Trophoblast cell (in vitro differentiated cells and primary cell): Measurements from ENCODE around the gene CAVIN3.

Experiments
- DNase-seq, 2 donors: peaks; one replicate each; pipeline ENCODE4 v3.0.0-alpha.2; 2016
- H2AFZ ChIP-seq: 2 replicates; pipeline ENCODE4 v1.6.1; 2013; ENCODE audit warnings: low read length, moderate library complexity, mild to moderate bottlenecking; ENCODE audit not compliant: insufficient read depth, poor library complexity
- H2AK5ac ChIP-seq: 2 replicates; pipeline ENCODE4 v1.6.1; 2013; ENCODE audit warnings: mild to moderate bottlenecking, low read length
- H2BK120ac ChIP-seq: 2 replicates; pipeline ENCODE4 v1.6.1; 2013; ENCODE audit warnings: low read length, mild to moderate bottlenecking, moderate library complexity; ENCODE audit not compliant: insufficient read depth, poor library complexity
- H2BK12ac ChIP-seq: 2 replicates; pipeline ENCODE4 v1.6.1; 2013; ENCODE audit warnings: mild to moderate bottlenecking, low read length, moderate library complexity
- H2BK5ac ChIP-seq: 2 replicates; pipeline ENCODE4 v1.6.1; 2013; ENCODE audit warnings: low read length, low read depth, moderate library complexity, mild to moderate bottlenecking; ENCODE audit not compliant: poor library complexity
- H3K14ac ChIP-seq: 2 replicates; pipeline ENCODE4 v1.6.1; 2013; ENCODE audit warnings: mild to moderate bottlenecking, low read length
- H3K18ac ChIP-seq: 2 replicates; pipeline ENCODE4 v1.6.1; 2013; ENCODE audit warnings: mild to moderate bottlenecking, low read length
- H3K23ac ChIP-seq: 2 replicates; pipeline ENCODE4 v1.6.1; 2013; ENCODE audit warnings: low read length
- H3K27ac ChIP-seq: 2 replicates; pipeline ENCODE4 v1.5.1; 2013; ENCODE audit warnings: low read depth, mild to moderate bottlenecking, inconsistent platforms, low read length, moderate library complexity
- H3K27me3 ChIP-seq: 2 replicates; pipeline ENCODE4 v1.6.1; 2013; ENCODE audit warnings: inconsistent platforms, mild to moderate bottlenecking, low read length, moderate library complexity; ENCODE audit not compliant: insufficient read depth
- H3K36me3 ChIP-seq, 2 experiments: 1 replicate in 1 of 2; 2 replicates in 1 of 2; pipeline ENCODE4 v1.6.1; 2013; ENCODE audit warnings: low read length in 2 of 2, mild to moderate bottlenecking in 2 of 2, moderate library complexity in 1 of 2; ENCODE audit not compliant: insufficient read depth in 2 of 2, control insufficient read depth in 1 of 2
- H3K4ac ChIP-seq: 2 replicates; pipeline ENCODE4 v1.6.1; 2013; ENCODE audit warnings: low read depth, mild to moderate bottlenecking, low read length, moderate library complexity
- H3K4me1 ChIP-seq, 2 experiments: 1 replicate in 1 of 2; 2 replicates in 1 of 2; pipeline ENCODE4 v1.6.1; 2013; ENCODE audit warnings: low read length in 2 of 2, mild to moderate bottlenecking in 2 of 2, moderate library complexity in 1 of 2; ENCODE audit not compliant: insufficient read depth in 2 of 2, control insufficient read depth in 1 of 2
- H3K4me2 ChIP-seq: 2 replicates; pipeline ENCODE4 v1.6.1; 2013; ENCODE audit warnings: inconsistent platforms, mild to moderate bottlenecking, low read length, moderate library complexity
- H3K4me3 ChIP-seq: 2 replicates; pipeline ENCODE4 v1.5.1; 2013; ENCODE audit warnings: mild to moderate bottlenecking, low read depth, low read length, inconsistent platforms
- H3K79me1 ChIP-seq: one replicate; pipeline ENCODE4 v1.6.1; 2013; ENCODE audit warnings: low read length
- H3K79me2 ChIP-seq: 2 replicates; pipeline ENCODE4 v1.6.1; 2013; ENCODE audit warnings: low read length, mild to moderate bottlenecking; ENCODE audit not compliant: control insufficient read depth, insufficient read depth, poor library complexity
- H3K9ac ChIP-seq: 2 replicates; pipeline ENCODE4 v1.6.1; 2013; ENCODE audit warnings: mild to moderate bottlenecking, low read length
- H3K9me3 ChIP-seq: 2 replicates; pipeline ENCODE4 v1.6.1; 2013; ENCODE audit warnings: low read depth, mild to moderate bottlenecking, control low read depth, inconsistent platforms, low read length; ENCODE audit not compliant: insufficient read depth
- H4K12ac ChIP-seq: 2 replicates; pipeline ENCODE4 v1.6.1; 2013; ENCODE audit warnings: low read depth, mild to moderate bottlenecking, low read length, moderate library complexity
- H4K8ac ChIP-seq: 2 replicates; pipeline ENCODE4 v1.6.1; 2013; ENCODE audit warnings: low read depth, mild to moderate bottlenecking, low read length, moderate library complexity
- H4K91ac ChIP-seq: one replicate; pipeline ENCODE4 v1.6.1; 2013; ENCODE audit warnings: low read depth, mild to moderate bottlenecking, low read length, moderate library complexity
- WGBS: extraction: QIAGEN DNeasy Blood & Tissue Kit; methylation state at CpG from one replicate; pipeline ENCODE4 v1.1.7; 2013; ENCODE audit warnings: missing lambda C conversion rate; ENCODE audit not compliant: insufficient read length, insufficient coverage; ENCODE audit errors: extremely low coverage; 5-methylcytosine and 5-hydroxymethylcytosine counted together

Gene CAVIN3

DNA sequence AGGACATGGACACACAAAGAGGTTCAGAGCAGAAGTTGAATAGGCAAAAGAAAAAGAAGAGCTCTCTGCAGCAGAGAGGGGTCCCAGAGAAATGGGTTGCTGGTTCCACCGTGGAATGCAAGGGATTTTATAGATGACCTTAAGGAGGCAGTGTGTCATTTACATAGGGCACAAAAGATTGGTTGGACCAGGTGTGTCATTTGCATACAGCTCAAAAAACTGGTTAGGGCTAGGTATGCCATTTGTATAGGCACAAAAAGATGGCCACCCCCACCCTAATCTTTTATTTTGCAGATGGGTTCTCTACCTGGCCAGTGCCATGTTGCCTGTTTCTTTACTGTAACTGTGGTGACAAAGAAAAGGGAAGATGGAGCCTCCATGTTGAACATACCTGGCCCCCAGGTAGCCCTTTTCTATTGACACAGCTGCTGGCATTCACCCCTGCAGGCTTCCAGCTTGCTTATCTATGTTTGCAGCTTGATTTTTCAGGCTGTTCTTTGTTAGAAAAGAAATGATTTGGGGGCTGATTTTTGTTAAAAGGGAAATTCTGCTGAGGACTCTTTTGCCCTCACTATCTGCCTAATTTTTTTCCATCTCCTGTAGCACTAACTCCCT lies 3.1 kb upstream of the CAVIN3 start:
- peaks cover 11% of the 10 kb centered on the region for H3K79me2 ChIP-seq
- no peak overlapping the region for H2AK5ac ChIP-seq
- no peak overlapping the region for H3K14ac ChIP-seq
- no peak overlapping the region for H3K18ac ChIP-seq
- no peak overlapping the region for H3K27ac ChIP-seq
- H4K8ac ChIP-seq: no peak overlapping the region
- H3K79me1 ChIP-seq: peaks cover 17% of the 10 kb centered on the region
- H3K4me1 ChIP-seq: peaks cover 10 to 24% of the 10 kb centered on the region in 2 experiments
- no peaks in the 10 kb centered on the region for H3K36me3 ChIP-seq
- no peaks in the 10 kb centered on the region for H3K9me3 ChIP-seq
- no peak overlapping the region for H4K91ac ChIP-seq
- no peak overlapping the region for H4K12ac ChIP-seq
- H3K4me2 ChIP-seq: no peak overlapping the region
- no peaks in the 10 kb centered on the region for H3K27me3 ChIP-seq
- no peak overlapping the region for H2BK120ac ChIP-seq
- H3K4ac ChIP-seq: no peak overlapping the region
- no peak overlapping the region for H2BK5ac ChIP-seq
- H3K9ac ChIP-seq: no peak overlapping the region
- no peak overlapping the region for H3K23ac ChIP-seq
- no peak overlapping the region for H3K4me3 ChIP-seq
- no peak overlapping the region for H2AFZ ChIP-seq
- H2BK12ac ChIP-seq: no peak overlapping the region
- WGBS: no CpG with 5 or more reads among the region's 1 CpG
- no peak for DNase-seq

DNA sequence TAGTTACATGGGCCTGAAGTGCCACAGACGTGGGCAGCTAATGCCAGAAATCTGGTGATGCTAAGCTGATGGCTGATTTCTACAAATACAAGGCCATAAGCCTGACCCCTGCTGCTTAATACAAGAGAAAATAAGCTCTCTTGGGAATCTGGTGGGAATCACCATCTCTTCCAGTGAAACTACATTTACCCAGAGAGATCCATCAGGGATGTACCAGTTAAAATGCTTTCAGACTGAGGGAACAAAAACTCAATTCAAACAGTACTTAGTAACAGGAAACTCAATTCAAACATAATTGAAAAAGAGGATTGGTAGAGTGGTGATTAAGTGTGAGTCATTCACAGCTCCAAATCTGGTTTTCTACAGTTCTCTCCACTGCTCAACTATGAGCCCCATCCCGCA lies 1.7 kb upstream of the CAVIN3 start:
- Histone ChIP-seq H3K4me2 (no peak overlapping the region), H3K23ac (no peak overlapping the region), H2AFZ (no peak overlapping the region), H3K27me3 (no peaks in the 10 kb centered on the region), H4K8ac (no peak overlapping the region), H2BK12ac (no peak overlapping the region), H2AK5ac (no peak overlapping the region), H3K36me3 (no peaks in the 10 kb centered on the region), H3K4ac (no peak overlapping the region), H3K14ac (no peak overlapping the region), H4K12ac (no peak overlapping the region), H3K79me1 (peaks cover 17% of the 10 kb centered on the region), H3K9me3 (no peaks in the 10 kb centered on the region), H4K91ac (peak overlapping the region; percentile 15), H2BK120ac (no peak overlapping the region), H3K4me3 (no peak overlapping the region), H3K79me2 (peaks cover 11% of the 10 kb centered on the region), H2BK5ac (no peak overlapping the region), H3K4me1 (peaks cover 10 to 20% of the 10 kb centered on the region in 2 experiments), H3K18ac (no peak overlapping the region), H3K27ac (peak overlapping the region; percentile 50), H3K9ac (no peak overlapping the region)
- DNase-seq: no peak
- WGBS: no CpG with 5 or more reads among the region's 2 CpGs

DNA sequence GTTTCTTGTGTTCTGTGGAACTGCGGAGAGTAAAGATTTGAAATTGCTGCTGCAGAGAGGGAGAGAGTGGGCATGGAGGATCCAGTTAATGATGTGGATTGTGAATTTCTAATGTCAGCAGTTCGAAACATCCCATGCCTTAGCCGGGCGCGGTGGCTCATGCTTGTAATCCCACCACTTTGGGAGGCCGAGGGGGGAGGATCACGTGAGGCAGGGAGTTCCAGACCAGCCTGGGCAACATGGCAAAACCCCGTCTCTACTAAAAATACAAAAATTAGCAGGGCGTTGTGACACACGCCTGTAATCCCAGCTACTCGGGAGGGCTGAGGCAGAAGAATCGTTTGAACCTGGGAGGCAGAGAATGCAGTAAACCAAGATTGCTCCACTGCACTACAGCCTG lies 1.1 kb upstream of the CAVIN3 start:
- H2BK12ac ChIP-seq: no peak overlapping the region

GRCh38 chr11:6319704-6320410 lies 444 bp downstream of the CAVIN3 start:
- H3K4me2 ChIP-seq: peak overlapping the region; percentile 83
- WGBS: no CpG with 5 or more reads among the region's 50 CpGs
- H3K79me2 ChIP-seq: peaks cover 11% of the 10 kb centered on the region
- H3K23ac ChIP-seq: no peak overlapping the region
- peak overlapping the region; percentile 94 for H2BK120ac ChIP-seq
- peaks cover 10 to 19% of the 10 kb centered on the region in 2 experiments for H3K4me1 ChIP-seq
- H3K27me3 ChIP-seq: no peaks in the 10 kb centered on the region
- H3K27ac ChIP-seq: peak overlapping the region; percentile 96
- DNase-seq: peak; percentile 65 to 75
- H3K18ac ChIP-seq: peak overlapping the region; percentile 95
- H3K79me1 ChIP-seq: peaks cover 17% of the 10 kb centered on the region
- H2BK12ac ChIP-seq: peak overlapping the region; percentile 52
- peak overlapping the region; percentile 81 for H2AFZ ChIP-seq
- no peaks in the 10 kb centered on the region for H3K9me3 ChIP-seq
- peak overlapping the region; percentile 99 for H4K91ac ChIP-seq
- H4K12ac ChIP-seq: peak overlapping the region; percentile 50
- peak overlapping the region; percentile 80 for H3K4me3 ChIP-seq
- H3K14ac ChIP-seq: peak overlapping the region; percentile 98
- H3K36me3 ChIP-seq: no peaks in the 10 kb centered on the region
- peak overlapping the region; percentile 86 for H2BK5ac ChIP-seq
- H3K4ac ChIP-seq: peak overlapping the region; percentile 92
- peak overlapping the region; percentile 92 for H4K8ac ChIP-seq
- peak overlapping the region; percentile 84 for H3K9ac ChIP-seq
- H2AK5ac ChIP-seq: peak overlapping the region; percentile 93

More for the DNA sequence above, 1.1 kb upstream of the CAVIN3 start:
- no peak overlapping the region for H3K4ac ChIP-seq
- peak overlapping the region; percentile 56 for H4K8ac ChIP-seq
- no peak overlapping the region for H3K9ac ChIP-seq
- no peak overlapping the region for H3K23ac ChIP-seq
- H3K9me3 ChIP-seq: no peaks in the 10 kb centered on the region
- DNase-seq: no peak
- H3K27me3 ChIP-seq: no peaks in the 10 kb centered on the region
- peaks cover 11% of the 10 kb centered on the region for H3K79me2 ChIP-seq
- no peak overlapping the region for H2AFZ ChIP-seq
- peaks cover 17% of the 10 kb centered on the region for H3K79me1 ChIP-seq
- WGBS: no CpG with 5 or more reads among the region's 12 CpGs
- peak overlapping the region; percentile 96 for H3K27ac ChIP-seq
- H4K91ac ChIP-seq: peak overlapping the region; percentile 62
- no peak overlapping the region for H2AK5ac ChIP-seq
- peak overlapping the region; percentile 83 for H3K4me2 ChIP-seq
- no peak overlapping the region for H3K14ac ChIP-seq
- no peak overlapping the region for H2BK120ac ChIP-seq
- no peaks in the 10 kb centered on the region for H3K36me3 ChIP-seq
- H2BK5ac ChIP-seq: no peak overlapping the region
- no peak overlapping the region for H4K12ac ChIP-seq
- H3K4me1 ChIP-seq: peaks cover 10 to 19% of the 10 kb centered on the region in 2 experiments
- H3K4me3 ChIP-seq: no peak overlapping the region
- H3K18ac ChIP-seq: no peak overlapping the region
